Fibroblast of mammary gland (primary cell): ENCODE measurements around the gene NCS1.

Experiments
- DNase-seq: peaks from one replicate; pipeline ENCODE4 v3.0.0-alpha.2; 2010; ENCODE audit warnings: low read depth
- H3K4me3 ChIP-seq: 2 replicates; pipeline ENCODE4 v1.5.1; 2011; ENCODE audit warnings: low read depth, mild to moderate bottlenecking, low read length, moderate library complexity; ENCODE audit not compliant: control insufficient read depth
- CTCF ChIP-seq: conservative IDR thresholded peaks from 2 replicates; pipeline ENCODE4 v1.5.1; 2011; ENCODE audit warnings: low read depth, low read length, inconsistent platforms; ENCODE audit not compliant: control insufficient read depth, insufficient read depth

The NCS1 gene

GRCh38 chr9:130229759-130230158 lies 57.6 kb downstream of the NCS1 start:
- DNase-seq, result no peak
- no peak overlapping the region for H3K4me3 ChIP-seq
- TF ChIP-seq CTCF, result no peak

GRCh38 chr9:130230631-130231030 lies 58.4 kb downstream of the NCS1 start:
- no peak for DNase-seq
- H3K4me3 ChIP-seq, result no peak overlapping the region
- no peak for TF ChIP-seq CTCF

GRCh38 chr9:130232899-130233586 lies 60.8 kb downstream of the NCS1 start:
- TF ChIP-seq CTCF, result no peak
- no peak overlapping the region for H3K4me3 ChIP-seq
- no peak for DNase-seq

- DNase-seq, result no peak
- no peak for TF ChIP-seq CTCF
- no peak overlapping the region for H3K4me3 ChIP-seq
Measured at GRCh38 chr9:130233587-130233945, 61.4 kb downstream of the NCS1 start.

- no peak overlapping the region for H3K4me3 ChIP-seq
- no peak for TF ChIP-seq CTCF
- peak; percentile 68 for DNase-seq
Measured at GRCh38 chr9:130234340-130235260, 62.4 kb downstream of the NCS1 start.

- DNase-seq, result peak; percentile 52
- H3K4me3 ChIP-seq, result no peak overlapping the region
- peak; percentile 88 for TF ChIP-seq CTCF
Measured at GRCh38 chr9:130235558-130236435, 63.6 kb downstream of the NCS1 start.
